Activated CD8-positive, alpha-beta T cell treated with anti-CD3 and anti-CD28 coated beads for 36 hours (primary cell): ENCODE data around the gene RAB28. TPM values are rescaled to one million over a fixed set of nuclear protein-coding genes. Genes with fewer than 3 reads are reported as not detected.

ENCODE experiments used
- ATAC-seq: fragments of 200-7000 bp; cut with Tn5 transposase; one replicate; pipeline ENCODE4 v1.10.0; 2021; ENCODE audit warnings: mild to moderate bottlenecking, moderate library complexity
- CTCF ChIA-PET: fragments of 350-600 bp; sonication (Branson Sonifier 250); formaldehyde crosslinking; loops from one replicate; lab custom pipeline; 2021; ENCODE audit warnings: antibody characterized with exemption; lab: Charles Lee
- POLR2A ChIA-PET: fragments of 350-600 bp; sonication (Branson Sonifier 250); formaldehyde crosslinking; loops from one replicate; lab custom pipeline; 2021; ENCODE audit warnings: antibody characterized with exemption; lab: Charles Lee
- DNase-seq: peaks from one replicate; pipeline ENCODE4 v3.0.0-alpha.2; 2020
- H3K27ac Mint-ChIP-seq: one replicate; pipeline ENCODE4 v1.8.0; 2021; ENCODE audit warnings: mild to moderate bottlenecking, mixed read lengths
- H3K27me3 Mint-ChIP-seq: one replicate; pipeline ENCODE4 v1.8.0; 2021; ENCODE audit warnings: mixed read lengths
- H3K36me3 Mint-ChIP-seq: one replicate; pipeline ENCODE4 v1.8.0; 2021; ENCODE audit warnings: low read depth, mixed read lengths
- H3K4me1 Mint-ChIP-seq: one replicate; pipeline ENCODE4 v1.8.0; 2021; ENCODE audit warnings: low read depth, mixed read lengths
- H3K4me3 Mint-ChIP-seq: one replicate; pipeline ENCODE4 v1.8.0; 2021; ENCODE audit warnings: mild to moderate bottlenecking, moderate library complexity, mixed read lengths
- H3K9me3 Mint-ChIP-seq: one replicate; pipeline ENCODE4 v1.8.0; 2021; ENCODE audit warnings: mixed read lengths
- CTCF ChIP-seq: fragments of 200-600 bp; IDR thresholded peaks from one replicate; pipeline ENCODE4 v1.8.0; 2022; ENCODE audit warnings: antibody characterized with exemption, mild to moderate bottlenecking
- intact Hi-C: fragments of 100-400 bp; cut with micrococcal nuclease; formaldehyde crosslinking; loops from one replicate; pipeline ENCODE4 v1.10.0; 2022
- total RNA-seq, 2 experiments: library from RNA; stranded (reverse); gene quantifications; one replicate each; pipeline ENCODE4 v1.2.3, GENCODE V29; 2021

The RAB28 gene
- total RNA-seq, 2 experiments from 2014 or later: 12.5 to 13.1 TPM

DNA sequence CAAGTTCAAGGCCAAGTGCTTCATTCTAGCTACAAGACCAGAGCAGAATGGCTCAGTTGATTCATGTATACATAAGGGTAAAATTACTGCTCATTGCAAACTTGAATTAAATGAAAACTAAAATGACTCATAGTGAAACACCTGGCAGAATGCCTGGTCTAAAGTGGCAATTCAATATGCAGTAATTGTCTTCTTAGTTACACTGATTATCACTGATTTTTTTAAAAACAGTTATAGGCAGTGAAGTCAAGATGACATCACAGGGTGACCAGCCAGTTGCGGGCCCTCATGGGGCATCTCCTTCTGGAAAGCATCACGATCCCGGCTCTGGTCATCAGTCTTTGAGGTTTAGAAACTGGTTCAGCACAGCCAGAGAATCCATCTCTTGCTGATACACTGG lies 154.2 kb downstream of the RAB28 start:
- intact Hi-C loops: no loop called here
- no peaks in the 10 kb centered on the region for H3K27me3 Mint-ChIP-seq
- no peak overlapping the region for H3K4me3 Mint-ChIP-seq
- ChIA-PET CTCF (no interaction called here), POLR2A (no interaction called here)
- no peaks in the 10 kb centered on the region for H3K9me3 Mint-ChIP-seq
- ATAC-seq (no peak), DNase-seq (no peak)
- H3K4me1 Mint-ChIP-seq: no peaks in the 10 kb centered on the region
- H3K36me3 Mint-ChIP-seq: peaks cover 8% of the 10 kb centered on the region
- no peak overlapping the region for H3K27ac Mint-ChIP-seq
- no peak for TF ChIP-seq CTCF

- Mint-ChIP-seq H3K9me3 (no peaks in the 10 kb centered on the region), H3K4me3 (no peak overlapping the region), H3K27me3 (no peaks in the 10 kb centered on the region), H3K27ac (no peak overlapping the region), H3K36me3 (peaks cover 8% of the 10 kb centered on the region), H3K4me1 (no peaks in the 10 kb centered on the region)
- DNase-seq (no peak), ATAC-seq (no peak)
- ChIA-PET CTCF (no interaction called here), POLR2A (no interaction called here)
- no peak for TF ChIP-seq CTCF
- intact Hi-C loops: no loop called here
These were observed 154.7 kb downstream of the RAB28 start for GRCh38 chr4:13329340-13329850.

- intact Hi-C loops: no loop called here
- H3K36me3 Mint-ChIP-seq: peaks cover 12% of the 10 kb centered on the region
- no peak for TF ChIP-seq CTCF
- no peaks in the 10 kb centered on the region for H3K4me1 Mint-ChIP-seq
- ATAC-seq (no peak), DNase-seq (no peak)
- H3K4me3 Mint-ChIP-seq: no peak overlapping the region
- H3K9me3 Mint-ChIP-seq: no peaks in the 10 kb centered on the region
- CTCF ChIA-PET: no interaction called here
- no peaks in the 10 kb centered on the region for H3K27me3 Mint-ChIP-seq
- POLR2A ChIA-PET: no interaction called here
- H3K27ac Mint-ChIP-seq: no peak overlapping the region
These were observed 155.5 kb downstream of the RAB28 start for GRCh38 chr4:13328591-13328990.

DNA sequence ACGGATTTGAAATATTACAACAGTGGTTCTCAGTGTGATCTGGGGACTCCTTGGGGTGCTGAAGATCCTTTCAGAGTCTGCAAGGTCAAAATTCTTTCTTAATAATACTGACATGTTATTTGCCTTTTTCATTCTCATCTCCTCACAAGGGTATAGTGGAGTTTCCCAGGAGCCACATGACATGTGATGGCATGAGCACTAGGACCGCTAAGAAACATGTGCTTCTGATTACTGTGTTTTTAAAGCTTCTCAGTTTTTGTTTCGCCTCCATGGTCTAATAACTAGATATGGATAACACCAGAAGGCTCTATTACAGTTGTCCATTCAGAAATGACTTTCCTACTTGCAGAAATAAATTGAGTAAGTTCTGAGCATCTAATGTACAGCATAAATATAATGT lies 156.1 kb downstream of the RAB28 start:
- Mint-ChIP-seq H3K9me3 (no peaks in the 10 kb centered on the region), H3K4me3 (no peak overlapping the region), H3K27ac (no peak overlapping the region), H3K36me3 (peaks cover 8% of the 10 kb centered on the region), H3K4me1 (no peaks in the 10 kb centered on the region), H3K27me3 (no peaks in the 10 kb centered on the region)
- ChIA-PET CTCF (no interaction called here), POLR2A (no interaction called here)
- TF ChIP-seq CTCF: no peak
- intact Hi-C loops: no loop called here
- ATAC-seq (no peak), DNase-seq (no peak)

GRCh38 chr4:13325744-13326143 lies 158.4 kb downstream of the RAB28 start:
- DNase-seq (no peak), ATAC-seq (no peak)
- H3K4me3 Mint-ChIP-seq: no peak overlapping the region
- TF ChIP-seq CTCF: no peak
- no peaks in the 10 kb centered on the region for H3K27me3 Mint-ChIP-seq
- intact Hi-C loops: no loop called here
- no peak overlapping the region for H3K27ac Mint-ChIP-seq
- H3K36me3 Mint-ChIP-seq: peaks cover 22% of the 10 kb centered on the region
- H3K9me3 Mint-ChIP-seq: peaks cover 10% of the 10 kb centered on the region
- ChIA-PET POLR2A (no interaction called here), CTCF (no interaction called here)
- no peaks in the 10 kb centered on the region for H3K4me1 Mint-ChIP-seq
